GM23338 (cell line): ENCODE data around the gene SAMD10. TPM values are rescaled to one million over a fixed set of nuclear protein-coding genes. Genes with fewer than 3 reads are reported as not detected.
A peak's percentile ranks its signal among the peaks of the same experiment; 100 is the strongest.

Source experiments
- ATAC-seq: fragments of 200-7000 bp; cut with Tn5 transposase; 3 replicates; pipeline ENCODE4 v1.9.1; 2020
- DNase-seq: peaks from one replicate; pipeline ENCODE4 v3.0.0-alpha.2; 2015; ENCODE audit warnings: low spot score
- H2AFZ ChIP-seq: fragments of 200-600 bp; sonication (generic); 2 replicates; pipeline ENCODE4 v1.8.0; 2016; ENCODE audit warnings: antibody characterized with exemption, mild to moderate bottlenecking, moderate library complexity
- H3F3A ChIP-seq: fragments of 200-600 bp; sonication (generic); replicated peaks from 2 replicates; pipeline ENCODE4 v1.8.0; 2017; ENCODE audit warnings: antibody characterized with exemption, mixed run types, low read depth
- H3K27ac ChIP-seq: fragments of 200-600 bp; sonication (generic); 2 replicates; pipeline ENCODE4 v1.6.1; 2016; ENCODE audit warnings: low read depth
- H3K27me3 ChIP-seq: fragments of 200-600 bp; sonication (generic); 2 replicates; pipeline ENCODE4 v1.8.0; 2016; ENCODE audit warnings: mild to moderate bottlenecking, mixed run types, moderate library complexity; ENCODE audit not compliant: insufficient read depth
- H3K36me3 ChIP-seq: fragments of 200-600 bp; sonication (generic); 2 replicates; pipeline ENCODE4 v1.8.0; 2016; ENCODE audit warnings: mild to moderate bottlenecking; ENCODE audit not compliant: insufficient read depth
- H3K4me1 ChIP-seq: fragments of 200-600 bp; sonication (generic); 2 replicates; pipeline ENCODE4 v1.8.0; 2016; ENCODE audit warnings: mild to moderate bottlenecking, moderate library complexity; ENCODE audit not compliant: insufficient read depth
- H3K4me2 ChIP-seq: fragments of 200-600 bp; sonication (generic); 2 replicates; pipeline ENCODE4 v1.7.1; 2017; ENCODE audit warnings: mixed run types
- H3K4me3 ChIP-seq: fragments of 200-600 bp; sonication (generic); 2 replicates; pipeline ENCODE4 v1.6.1; 2016; ENCODE audit warnings: mixed run types
- H3K79me2 ChIP-seq: fragments of 200-600 bp; sonication (generic); replicated peaks from 2 replicates; pipeline ENCODE4 v1.8.0; 2017; ENCODE audit warnings: mild to moderate bottlenecking; ENCODE audit not compliant: insufficient read depth
- H3K9me2 ChIP-seq: fragments of 200-600 bp; sonication (generic); 2 replicates; pipeline ENCODE4 v1.8.0; 2017; ENCODE audit not compliant: insufficient read depth
- H4K20me1 ChIP-seq: fragments of 200-600 bp; sonication (generic); replicated peaks from 2 replicates; pipeline ENCODE4 v1.8.0; 2017; ENCODE audit warnings: mild to moderate bottlenecking; ENCODE audit not compliant: insufficient read depth
- H3K27ac Mint-ChIP-seq: 2 replicates; pipeline ENCODE4 v1.8.0; 2020; ENCODE audit warnings: inconsistent platforms, mild to moderate bottlenecking, moderate library complexity, mixed read lengths
- H3K27me3 Mint-ChIP-seq: 3 replicates; pipeline ENCODE4 v1.8.0; 2022; ENCODE audit warnings: low read depth, mild to moderate bottlenecking, moderate library complexity, mixed read lengths, inconsistent platforms; ENCODE audit not compliant: insufficient read depth, poor library complexity
- H3K36me3 Mint-ChIP-seq: 3 replicates; pipeline ENCODE4 v1.8.0; 2021; ENCODE audit warnings: low read depth, mild to moderate bottlenecking, inconsistent platforms, moderate library complexity, mixed read lengths
- H3K4me1 Mint-ChIP-seq: 3 replicates; pipeline ENCODE4 v1.8.0; 2020; ENCODE audit warnings: mild to moderate bottlenecking, inconsistent platforms, mixed read lengths
- H3K4me3 Mint-ChIP-seq: 3 replicates; pipeline ENCODE4 v1.8.0; 2021; ENCODE audit warnings: moderate library complexity, mild to moderate bottlenecking, inconsistent platforms, mixed read lengths
- H3K9me3 Mint-ChIP-seq: 3 replicates; pipeline ENCODE4 v1.8.0; 2020; ENCODE audit warnings: moderate library complexity, mild to moderate bottlenecking, inconsistent platforms, mixed read lengths
- CTCF ChIP-seq, 2 experiments: fragments of 200-600 bp in 1 of 2; sonication (generic) in 1 of 2; conservative IDR thresholded peaks; 2 replicates each; pipeline versions ENCODE4 v1.5.1 to v1.6.1; 2016 to 2017; ENCODE audit warnings: antibody characterized with exemption in 2 of 2, low read depth in 2 of 2, mild to moderate bottlenecking in 2 of 2, moderate library complexity in 1 of 2
- REST ChIP-seq: IDR thresholded peaks from one replicate; pipeline ENCODE4 v1.6.1; 2018; ENCODE audit warnings: antibody characterized with exemption; ENCODE audit not compliant: unreplicated experiment
- ZNF462 ChIP-seq: fragments of 250-450 bp; sonication (Bioruptor Pico); IDR thresholded peaks from 2 replicates; pipeline ENCODE4 v1.5.0; 2020; ENCODE audit warnings: mild to moderate bottlenecking, moderate library complexity
- polyA plus RNA-seq: library from polyadenylated mRNA; unstranded; fragments of >200 nt; fragmentation: Nextera tagmentation; extraction: Ambion mirVana; gene quantifications from 2 replicates; pipeline ENCODE4 v1.2.1, GENCODE V29; 2016
- total RNA-seq: library from RNA; depleted of rRNA; stranded (reverse); fragments of >200 nt; shearing (Covaris generic); gene quantifications from 2 replicates; pipeline ENCODE4 v1.2.3, GENCODE V29; 2014

Gene SAMD10
- total and polyA plus RNA-seq, 2 experiments from 2014 or later: 2.1 to 7.3 TPM

- Histone ChIP-seq H3K36me3 (no peaks in the 10 kb centered on the region), H4K20me1 (peaks cover 17% of the 10 kb centered on the region), H3K79me2 (peaks cover 53% of the 10 kb centered on the region), H3K9me2 (no peaks in the 10 kb centered on the region), H3K4me2 (peak overlapping the region; percentile 90), H3K27ac (no peak overlapping the region), H2AFZ (peak overlapping the region; percentile 91; the same call in 1 of the 2 replicates), H3F3A (0 out of 2 replicates have a peak, but pooled peaks cover 11% of the 10 kb centered on the region), H3K4me3 (peak overlapping the region; percentile 92), H3K4me1 (peaks cover 18% of the 10 kb centered on the region), H3K27me3 (no peaks in the 10 kb centered on the region)
- Mint-ChIP-seq H3K27me3 (peaks cover 16% of the 10 kb centered on the region), H3K4me1 (peaks cover 34% of the 10 kb centered on the region), H3K27ac (no peak overlapping the region), H3K36me3 (peaks cover 13% of the 10 kb centered on the region; the same call in 2 of the 3 replicates), H3K9me3 (no peaks in the 10 kb centered on the region), H3K4me3 (peak overlapping the region; percentile 80)
- DNase-seq (peak; percentile 44), ATAC-seq (peak; percentile 2)
- TF ChIP-seq REST (no peak), CTCF (conservative IDR thresholded peaks at IDR 0.05; ENCODE audit: low read depth in 2 of 2) (peak in 1 of 2 experiments; percentile 53; a peak in 3 of 4 replicates)
Measured at GRCh38 chr20:63955281-63955826, 24.1 kb downstream of the SAMD10 start.

GRCh38 chr20:63953764-63954429 lies 25.5 kb downstream of the SAMD10 start:
- peaks cover 17% of the 10 kb centered on the region for H4K20me1 ChIP-seq
- H3K36me3 ChIP-seq: no peaks in the 10 kb centered on the region
- H3K9me2 ChIP-seq: no peaks in the 10 kb centered on the region
- no peak overlapping the region for H2AFZ ChIP-seq
- H3K27ac ChIP-seq: no peak overlapping the region
- DNase-seq (no peak), ATAC-seq (no peak)
- H3K27me3 ChIP-seq: no peaks in the 10 kb centered on the region
- no peak for TF ChIP-seq ZNF462 (CRISPR knock-in tag)
- Mint-ChIP-seq H3K4me1 (peaks cover 35% of the 10 kb centered on the region), H3K27ac (no peak overlapping the region), H3K9me3 (no peaks in the 10 kb centered on the region), H3K27me3 (peaks cover 16% of the 10 kb centered on the region), H3K4me3 (peak overlapping the region; percentile 80), H3K36me3 (peaks cover 6% of the 10 kb centered on the region; the same call in 2 of the 3 replicates)
- H3F3A ChIP-seq: peaks cover 17% of the 10 kb centered on the region
- no peak overlapping the region for H3K4me2 ChIP-seq
- H3K4me1 ChIP-seq: peaks cover 22% of the 10 kb centered on the region
- no peak overlapping the region; the same call in 1 of the 2 replicates for H3K4me3 ChIP-seq
- H3K79me2 ChIP-seq: peaks cover 66% of the 10 kb centered on the region
